ENCODE measurements around the gene PDE4A. TPM values are rescaled to one million over a fixed set of nuclear protein-coding genes. Genes with fewer than 3 reads are reported as not detected.

The PDE4A gene
- polyA plus RNA-seq, 3 donors = 1.9 to 5.1 (median 2.1) TPM

- DNase-seq (ENCODE audit: extremely low read depth in 1 of 11, low read depth in 9 of 11, low spot score in 4 of 11) = peak in 2 of 11 donors; percentile 24 to 42
Observed at GRCh38 chr19:10501971-10502523, 81.7 kb downstream of the PDE4A start.

- peak; percentile 78 to 94 (median 89) for DNase-seq (ENCODE audit: extremely low read depth in 1 of 11, low read depth in 9 of 11, low spot score in 4 of 11)
Observed at GRCh38 chr19:10502524-10503001, 82.2 kb downstream of the PDE4A start.

- DNase-seq (ENCODE audit: extremely low read depth in 1 of 11, low read depth in 9 of 11, low spot score in 4 of 11) = peak in 2 of 11 donors; percentile 27 to 32
Observed at GRCh38 chr19:10503002-10503789, 82.9 kb downstream of the PDE4A start, which contains the start of gene KEAP1. Gene KEAP1 (minus strand): TSS chr19:10503356. CDS start chr19:10500033, 3,323 bp downstream.

GRCh38 chr19:10505583-10506229 lies 85.4 kb downstream of the PDE4A start:
- DNase-seq (ENCODE audit: extremely low read depth in 1 of 11, low read depth in 9 of 11, low spot score in 4 of 11) = peak in 3 of 11 donors; percentile 33 to 46 (median 36)

GRCh38 chr19:10508036-10508435 lies 87.7 kb downstream of the PDE4A start:
- no peak for DNase-seq (ENCODE audit: extremely low read depth in 1 of 11, low read depth in 9 of 11, low spot score in 4 of 11)

- DNase-seq (ENCODE audit: extremely low read depth in 1 of 11, low read depth in 9 of 11, low spot score in 4 of 11) = no peak
Observed at GRCh38 chr19:10508707-10509106, 88.4 kb downstream of the PDE4A start.

- DNase-seq (ENCODE audit: extremely low read depth in 1 of 11, low read depth in 9 of 11, low spot score in 4 of 11) = no peak
Observed at GRCh38 chr19:10510301-10510802, 90.0 kb downstream of the PDE4A start.

- DNase-seq (ENCODE audit: extremely low read depth in 1 of 11, low read depth in 9 of 11, low spot score in 4 of 11) = no peak
Observed at GRCh38 chr19:10513223-10513622, 92.9 kb downstream of the PDE4A start.

- no peak for DNase-seq (ENCODE audit: extremely low read depth in 1 of 11, low read depth in 9 of 11, low spot score in 4 of 11)
Observed at GRCh38 chr19:10514211-10515145, 94.1 kb downstream of the PDE4A start.

- no peak for DNase-seq (ENCODE audit: extremely low read depth in 1 of 11, low read depth in 9 of 11, low spot score in 4 of 11)
Observed at GRCh38 chr19:10516064-10516385, 95.7 kb downstream of the PDE4A start.

- DNase-seq (ENCODE audit: extremely low read depth in 1 of 11, low read depth in 9 of 11, low spot score in 4 of 11) = no peak
Observed at GRCh38 chr19:10516671-10517286, 96.4 kb downstream of the PDE4A start.

- no peak for DNase-seq (ENCODE audit: extremely low read depth in 1 of 11, low read depth in 9 of 11, low spot score in 4 of 11)
Observed at GRCh38 chr19:10517361-10517759, 97.0 kb downstream of the PDE4A start, which contains the start of gene S1PR5. Gene S1PR5 (minus strand): TSS chr19:10517447. CDS start chr19:10515011, 2,436 bp downstream.

GRCh38 chr19:10517760-10518443 lies 97.6 kb downstream of the PDE4A start:
- no peak for DNase-seq (ENCODE audit: extremely low read depth in 1 of 11, low read depth in 9 of 11, low spot score in 4 of 11)

- no peak for DNase-seq (ENCODE audit: extremely low read depth in 1 of 11, low read depth in 9 of 11, low spot score in 4 of 11)
Observed at GRCh38 chr19:10518444-10519361, 98.4 kb downstream of the PDE4A start.

Data from renal cortex interstitium (tissue), 11 donors.